ENCODE results near the gene GNA12.

GRCh38 chr7:2700141-2700850, 143.8 kb downstream of the GNA12 start:
- TF ChIP-seq CTCF (IDR thresholded peaks at IDR 0.05; ENCODE audit: low read depth, low read length, poor library complexity, severe bottlenecking) (no peak), EZH2phosphoT487 (IDR thresholded peaks at IDR 0.05; ENCODE audit: borderline replicate concordance, low read length) (no peak)
